Panc1 (cell line): Measurements from ENCODE around the gene DPAGT1. TPM values are rescaled to one million over a fixed set of nuclear protein-coding genes. Genes with fewer than 3 reads are reported as not detected.

Experiments used
- ATAC-seq: fragments of 200-7000 bp; cut with Tn5 transposase; 2 replicates; pipeline ENCODE4 v1.9.1; 2020; ENCODE audit warnings: mild to moderate bottlenecking, moderate library complexity
- BruUV-seq: library from RNA; stranded (reverse); fragments of 400-500 nt; replicated peaks from 2 replicates; lab custom pipeline; 2021; lab: Mats Ljungman, UMichigan
- CTCF ChIA-PET: fragments of 300-600 bp; sonication (Branson Sonifier 250); formaldehyde crosslinking; loops from one replicate; lab custom pipeline; 2022; ENCODE audit warnings: antibody characterized with exemption; lab: Charles Lee
- POLR2A ChIA-PET: fragments of 300-600 bp; sonication (Branson Sonifier 250); formaldehyde crosslinking; loops from one replicate; lab custom pipeline; 2022; ENCODE audit warnings: antibody characterized with exemption; lab: Charles Lee
- DNase-seq: peaks from one replicate; pipeline ENCODE4 v3.0.0-alpha.2; 2010; ENCODE audit warnings: low read depth, low spot score
- H3K27ac ChIP-seq: 2 replicates; pipeline ENCODE4 v1.5.1; 2011; ENCODE audit warnings: mild to moderate bottlenecking, low read length, inconsistent platforms
- H3K27me3 ChIP-seq: fragments of 200-500 bp; sonication (Bioruptor generic); 2 replicates; pipeline ENCODE4 v1.6.0; 2014; ENCODE audit warnings: low read length, inconsistent platforms; ENCODE audit not compliant: control insufficient read depth, insufficient read depth
- H3K36me3 ChIP-seq: fragments of 200-500 bp; sonication (Bioruptor generic); 2 replicates; pipeline ENCODE4 v1.5.1; 2014; ENCODE audit warnings: inconsistent platforms, mild to moderate bottlenecking, low read length, moderate library complexity; ENCODE audit not compliant: control insufficient read depth, insufficient read depth
- H3K4me1 ChIP-seq: 2 replicates; pipeline ENCODE4 v1.5.1; 2011; ENCODE audit warnings: inconsistent platforms, mild to moderate bottlenecking, low read length, moderate library complexity; ENCODE audit not compliant: control insufficient read depth, insufficient read depth
- H3K4me3 ChIP-seq, 2 experiments: 2 replicates each; pipeline ENCODE4 v1.5.1; 2011 to 2012; ENCODE audit warnings: low read depth in 2 of 2, low read length in 2 of 2, mild to moderate bottlenecking in 2 of 2, inconsistent platforms in 1 of 2, moderate library complexity in 1 of 2
- H3K9me3 ChIP-seq: fragments of 200-500 bp; sonication (Bioruptor generic); 2 replicates; pipeline ENCODE4 v1.5.1; 2014; ENCODE audit warnings: low read depth, mild to moderate bottlenecking, inconsistent platforms, low read length, moderate library complexity; ENCODE audit not compliant: control insufficient read depth, insufficient read depth
- POLR2AphosphoS5 ChIP-seq: IDR thresholded peaks from 2 replicates; pipeline ENCODE4 v1.6.1; 2012; ENCODE audit warnings: mild to moderate bottlenecking, low read depth, low read length, moderate library complexity
- REST ChIP-seq, 2 experiments: IDR thresholded peaks; 2 replicates each; pipeline ENCODE4 v1.6.1; 2011 to 2012; ENCODE audit warnings: low read depth in 2 of 2, control low read depth in 1 of 2, low read length in 1 of 2, mild to moderate bottlenecking in 1 of 2, moderate library complexity in 1 of 2; ENCODE audit not compliant: insufficient read depth in 1 of 2
- SIN3A ChIP-seq: IDR thresholded peaks from 2 replicates; pipeline ENCODE4 v1.6.1; 2012; ENCODE audit warnings: low read depth, mild to moderate bottlenecking, low read length, moderate library complexity, borderline replicate concordance; ENCODE audit not compliant: insufficient read depth
- TCF7L2 ChIP-seq: IDR thresholded peaks from 2 replicates; pipeline ENCODE4 v1.6.1; 2011; ENCODE audit warnings: mild to moderate bottlenecking, low read depth, low read length, inconsistent platforms
- in situ Hi-C: cut with HindIII; loops from 2 replicates; pipeline ENCODE4 v1.10.0; 2016; ENCODE audit warnings: low sequenced_read_pairs, low pct_unique_long_range_greater_than_20kb
- intact Hi-C: fragments of 100-400 bp; cut with micrococcal nuclease; formaldehyde crosslinking; loops from one replicate; pipeline ENCODE4 v1.10.0; 2022; ENCODE audit not compliant: unreplicated experiment
- total RNA-seq: library from RNA; stranded (reverse); gene quantifications from one replicate; pipeline ENCODE4 v1.2.1, GENCODE V29; 2021; ENCODE audit not compliant: unreplicated experiment
- TF ChIP-seq, protein P1 (sequence below): fragments of 450-650 bp; IDR thresholded peaks from 2 replicates; pipeline ENCODE4 v1.5.1; 2017; ENCODE audit warnings: mild to moderate bottlenecking

DPAGT1 gene
- total RNA-seq, 1 experiment from 2014 or later: 72.1 TPM

- ChIA-PET POLR2A (interaction anchor here (0.7 kb wide), 1 partner anchor 20 kb away, joined by 3 read pairs; no protein-coding TSS in a partner anchor), CTCF (no interaction called here)
- Histone ChIP-seq H3K36me3 (no peaks in the 10 kb centered on the region), H3K4me3 (no peak overlapping the region), H3K9me3 (no peaks in the 10 kb centered on the region), H3K27me3 (no peaks in the 10 kb centered on the region), H3K4me1 (peaks cover 5% of the 10 kb centered on the region; the same call in 1 of the 2 replicates), H3K27ac (no peak overlapping the region)
- no TSS peak for BruUV-seq
- in situ Hi-C loops (no loop called here), intact Hi-C loops (loop anchor here (5.0 kb wide), 1 partner anchor 175 kb away; no protein-coding TSS in a partner anchor)
- ATAC-seq (no peak; the same call in 1 of the 2 replicates), DNase-seq (no peak)
- TF ChIP-seq POLR2AphosphoS5 (no peak), TCF7L2 (no peak), SIN3A (no peak), REST (IDR thresholded peaks at IDR 0.05; ENCODE audit: insufficient read depth in 1 of 2, low read depth in 2 of 2, low read length in 1 of 2) (no peak)
- TF ChIP-seq, protein P1, sequence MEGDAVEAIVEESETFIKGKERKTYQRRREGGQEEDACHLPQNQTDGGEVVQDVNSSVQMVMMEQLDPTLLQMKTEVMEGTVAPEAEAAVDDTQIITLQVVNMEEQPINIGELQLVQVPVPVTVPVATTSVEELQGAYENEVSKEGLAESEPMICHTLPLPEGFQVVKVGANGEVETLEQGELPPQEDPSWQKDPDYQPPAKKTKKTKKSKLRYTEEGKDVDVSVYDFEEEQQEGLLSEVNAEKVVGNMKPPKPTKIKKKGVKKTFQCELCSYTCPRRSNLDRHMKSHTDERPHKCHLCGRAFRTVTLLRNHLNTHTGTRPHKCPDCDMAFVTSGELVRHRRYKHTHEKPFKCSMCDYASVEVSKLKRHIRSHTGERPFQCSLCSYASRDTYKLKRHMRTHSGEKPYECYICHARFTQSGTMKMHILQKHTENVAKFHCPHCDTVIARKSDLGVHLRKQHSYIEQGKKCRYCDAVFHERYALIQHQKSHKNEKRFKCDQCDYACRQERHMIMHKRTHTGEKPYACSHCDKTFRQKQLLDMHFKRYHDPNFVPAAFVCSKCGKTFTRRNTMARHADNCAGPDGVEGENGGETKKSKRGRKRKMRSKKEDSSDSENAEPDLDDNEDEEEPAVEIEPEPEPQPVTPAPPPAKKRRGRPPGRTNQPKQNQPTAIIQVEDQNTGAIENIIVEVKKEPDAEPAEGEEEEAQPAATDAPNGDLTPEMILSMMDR: no peak
Observed at GRCh38 chr11:119147604-119148333, 46.1 kb upstream of the DPAGT1 start.

GRCh38 chr11:119145551-119145950, 43.9 kb upstream of the DPAGT1 start:
- TF ChIP-seq REST (IDR thresholded peaks at IDR 0.05; ENCODE audit: insufficient read depth in 1 of 2, low read depth in 2 of 2, low read length in 1 of 2) (no peak), SIN3A (no peak), TCF7L2 (no peak), POLR2AphosphoS5 (no peak)
- TF ChIP-seq, protein P1: no peak
- no peaks in the 10 kb centered on the region for H3K27me3 ChIP-seq
- intact Hi-C loops: loop anchor here (1.0 to 5.0 kb wide), 2 partner anchors 51 to 177 kb away; no protein-coding TSS in a partner anchor
- no peaks in the 10 kb centered on the region for H3K36me3 ChIP-seq
- no peak overlapping the region for H3K4me3 ChIP-seq
- ATAC-seq (no peak), DNase-seq (no peak)
- no peaks in the 10 kb centered on the region for H3K9me3 ChIP-seq
- H3K4me1 ChIP-seq: peaks cover 5% of the 10 kb centered on the region; the same call in 1 of the 2 replicates
- ChIA-PET POLR2A (no interaction called here), CTCF (interaction anchor here (0.5 to 0.9 kb wide), 3 partner anchors 20 to 177 kb away, joined by 3 to 4 read pairs (median 3); no protein-coding TSS in a partner anchor)
- H3K27ac ChIP-seq: no peak overlapping the region
- no TSS peak for BruUV-seq
- in situ Hi-C loops: no loop called here
